ENCODE data around the gene UGT3A2. TPM values are rescaled to one million over a fixed set of nuclear protein-coding genes. Genes with fewer than 3 reads are reported as not detected.
A peak's percentile ranks its signal among the peaks of the same experiment; 100 is the strongest.

UGT3A2 gene
- polyA plus RNA-seq, 3 donors: not detected

DNA sequence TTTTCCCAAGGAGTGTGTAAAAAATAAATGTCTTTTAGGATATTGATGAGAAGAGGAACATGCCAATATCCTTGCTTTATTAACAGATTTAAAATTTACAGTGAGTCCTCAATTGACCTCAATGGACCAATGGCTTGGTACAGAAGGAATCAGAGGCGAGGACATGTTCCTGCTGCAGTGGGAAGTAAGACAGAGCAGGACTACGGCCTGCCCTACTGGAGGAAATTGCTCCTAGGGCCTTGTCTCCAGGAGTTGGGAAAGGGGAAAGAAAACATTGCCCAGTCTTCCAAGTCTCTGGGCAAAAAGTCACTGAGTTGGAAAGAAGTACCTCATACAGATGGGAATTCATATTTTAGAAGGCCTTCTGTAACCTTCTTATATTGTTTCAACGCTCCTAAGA lies 33.1 kb upstream of the UGT3A2 start:
- H3K27ac ChIP-seq (ENCODE audit: low read depth in 1 of 2, low read length in 2 of 2): no peak overlapping the region
- H3K4me3 Mint-ChIP-seq: no peak overlapping the region
- H3K9me3 Mint-ChIP-seq: no peaks in the 10 kb centered on the region
- H3K4me3 ChIP-seq (replicated peaks in 1 of 3; ENCODE audit: low read depth in 2 of 3, low read length in 3 of 3): no peak overlapping the region
- H2AFZ ChIP-seq (ENCODE audit: insufficient read depth, low read depth, low read length, poor library complexity, severe bottlenecking): no peak overlapping the region
- H3K9me3 ChIP-seq (replicated peaks in 1 of 2; ENCODE audit: control insufficient read depth in 1 of 2, insufficient read depth in 1 of 2, low read length in 2 of 2): no peaks in the 10 kb centered on the region
- intact Hi-C loops (cut with micrococcal nuclease): no loop called here
- no peak overlapping the region for H3K9ac ChIP-seq (ENCODE audit: insufficient read depth, low read length, poor library complexity, severe bottlenecking)
- no peak for DNase-seq
- WGBS (ENCODE audit: insufficient coverage): 100% methylated on average over 1 of the region's 3 CpGs
- H3K4me2 ChIP-seq (replicated peaks; ENCODE audit: extremely low read depth, low read length, poor library complexity, severe bottlenecking): no peak overlapping the region
- H4K20me1 ChIP-seq (ENCODE audit: insufficient read depth, low read length): no peaks in the 10 kb centered on the region
- no peaks in the 10 kb centered on the region for H3K4me1 Mint-ChIP-seq
- H3K36me3 ChIP-seq (replicated peaks in 1 of 2; ENCODE audit: control insufficient read depth in 1 of 2, insufficient read depth in 2 of 2, low read length in 2 of 2): peaks cover 16 to 20% of the 10 kb centered on the region in 2 donors
- H3K36me3 Mint-ChIP-seq: peaks cover 17 to 22% of the 10 kb centered on the region in 2 donors
- H3K4me1 ChIP-seq (ENCODE audit: control insufficient read depth in 1 of 2, insufficient read depth in 2 of 2, low read length in 2 of 2): no peaks in the 10 kb centered on the region
- peak overlapping the region in 1 of 7 donors; percentile 55 for H3K27ac Mint-ChIP-seq
- H3K79me2 ChIP-seq (ENCODE audit: insufficient read depth, low read length): no peaks in the 10 kb centered on the region
- no peaks in the 10 kb centered on the region for H3K27me3 ChIP-seq (ENCODE audit: control insufficient read depth in 2 of 2, insufficient read depth in 2 of 2, low read length in 2 of 2)
- H3K27me3 Mint-ChIP-seq (ENCODE audit: low read depth in 3 of 3): no peaks in the 10 kb centered on the region
- TF ChIP-seq, protein P1, sequence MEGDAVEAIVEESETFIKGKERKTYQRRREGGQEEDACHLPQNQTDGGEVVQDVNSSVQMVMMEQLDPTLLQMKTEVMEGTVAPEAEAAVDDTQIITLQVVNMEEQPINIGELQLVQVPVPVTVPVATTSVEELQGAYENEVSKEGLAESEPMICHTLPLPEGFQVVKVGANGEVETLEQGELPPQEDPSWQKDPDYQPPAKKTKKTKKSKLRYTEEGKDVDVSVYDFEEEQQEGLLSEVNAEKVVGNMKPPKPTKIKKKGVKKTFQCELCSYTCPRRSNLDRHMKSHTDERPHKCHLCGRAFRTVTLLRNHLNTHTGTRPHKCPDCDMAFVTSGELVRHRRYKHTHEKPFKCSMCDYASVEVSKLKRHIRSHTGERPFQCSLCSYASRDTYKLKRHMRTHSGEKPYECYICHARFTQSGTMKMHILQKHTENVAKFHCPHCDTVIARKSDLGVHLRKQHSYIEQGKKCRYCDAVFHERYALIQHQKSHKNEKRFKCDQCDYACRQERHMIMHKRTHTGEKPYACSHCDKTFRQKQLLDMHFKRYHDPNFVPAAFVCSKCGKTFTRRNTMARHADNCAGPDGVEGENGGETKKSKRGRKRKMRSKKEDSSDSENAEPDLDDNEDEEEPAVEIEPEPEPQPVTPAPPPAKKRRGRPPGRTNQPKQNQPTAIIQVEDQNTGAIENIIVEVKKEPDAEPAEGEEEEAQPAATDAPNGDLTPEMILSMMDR (IDR thresholded peaks at IDR 0.05): no peak

DNA sequence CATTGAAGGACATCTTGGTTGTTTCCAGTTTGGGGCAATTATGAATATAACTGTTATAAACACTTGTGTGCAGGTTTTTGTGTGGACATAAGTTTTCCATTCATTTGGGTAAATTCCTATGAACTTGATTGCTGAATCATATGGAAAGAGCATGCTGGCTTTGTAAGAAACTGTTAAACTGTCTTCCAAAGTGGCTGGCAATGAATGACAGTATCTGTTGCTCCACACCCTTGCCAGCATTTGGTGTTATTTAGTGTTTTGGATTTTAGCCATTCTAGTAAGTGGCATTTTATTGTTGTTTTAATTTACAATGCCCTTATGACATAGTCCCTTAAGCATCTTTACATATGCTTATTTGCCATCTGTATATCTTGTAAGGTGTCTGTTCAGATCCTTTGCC lies 29.8 kb upstream of the UGT3A2 start:
- H3K9me3 ChIP-seq (replicated peaks in 1 of 2; ENCODE audit: control insufficient read depth in 1 of 2, insufficient read depth in 1 of 2, low read length in 2 of 2): no peaks in the 10 kb centered on the region
- Mint-ChIP-seq H3K27me3 (ENCODE audit: low read depth in 3 of 3) (no peaks in the 10 kb centered on the region), H3K9me3 (peaks cover 0 to 2% (median 0%) of the 10 kb centered on the region in 7 donors), H3K27ac (no peak overlapping the region), H3K4me3 (no peak overlapping the region), H3K36me3 (peaks cover 7 to 8% of the 10 kb centered on the region in 2 donors), H3K4me1 (no peaks in the 10 kb centered on the region)
- H3K79me2 ChIP-seq (ENCODE audit: insufficient read depth, low read length): no peaks in the 10 kb centered on the region
- no peaks in the 10 kb centered on the region for H3K27me3 ChIP-seq (ENCODE audit: control insufficient read depth in 2 of 2, insufficient read depth in 2 of 2, low read length in 2 of 2)
- no peak overlapping the region for H2AFZ ChIP-seq (ENCODE audit: insufficient read depth, low read depth, low read length, poor library complexity, severe bottlenecking)
- DNase-seq: no peak
- H4K20me1 ChIP-seq (ENCODE audit: insufficient read depth, low read length): no peaks in the 10 kb centered on the region
- intact Hi-C loops (cut with micrococcal nuclease): no loop called here
- H3K4me3 ChIP-seq (replicated peaks in 1 of 3; ENCODE audit: low read depth in 2 of 3, low read length in 3 of 3): no peak overlapping the region
- TF ChIP-seq, protein P1 (IDR thresholded peaks at IDR 0.05): no peak
- H3K9ac ChIP-seq (ENCODE audit: insufficient read depth, low read length, poor library complexity, severe bottlenecking): no peak overlapping the region
- no peak overlapping the region for H3K27ac ChIP-seq (ENCODE audit: low read depth in 1 of 2, low read length in 2 of 2)
- H3K4me2 ChIP-seq (replicated peaks; ENCODE audit: extremely low read depth, low read length, poor library complexity, severe bottlenecking): no peak overlapping the region
- H3K36me3 ChIP-seq (replicated peaks in 1 of 2; ENCODE audit: control insufficient read depth in 1 of 2, insufficient read depth in 2 of 2, low read length in 2 of 2): no peaks in the 10 kb centered on the region
- no peaks in the 10 kb centered on the region for H3K4me1 ChIP-seq (ENCODE audit: control insufficient read depth in 1 of 2, insufficient read depth in 2 of 2, low read length in 2 of 2)
